Metanephros (tissue), 1 donor: Measurements from ENCODE around the gene RGS1. TPM values are rescaled to one million over a fixed set of nuclear protein-coding genes. Genes with fewer than 3 reads are reported as not detected.

Experiments
- total RNA-seq: library from RNA; depleted of rRNA; stranded (reverse); fragments of >200 nt; gene quantifications from one replicate; pipeline ENCODE4 v1.2.3, GENCODE V29; 2014

RGS1 gene
- 12.6 TPM for total RNA-seq

GRCh38 chr1:192575499-192576189 lies at the start of gene RGS1:
Gene RGS1 (plus strand): TSS chr1:192575773. CDS start chr1:192575793, 20 bp downstream.

Other genes starting within 250 kb of the RGS1 start
- gene RGS13, start 60.4 kb downstream of the RGS1 start, total RNA-seq, result not detected
- 46.0 TPM for gene RGS2, start 233.3 kb downstream of the RGS1 start, total RNA-seq